Measurements from ENCODE around the gene SRMS. TPM values are rescaled to one million over a fixed set of nuclear protein-coding genes. Genes with fewer than 3 reads are reported as not detected.

Gene SRMS
- total RNA-seq, 1 experiment from 2014 or later, result 0.79 TPM

- TF ChIP-seq CTCF (conservative IDR thresholded peaks at IDR 0.05), result no peak
- Histone ChIP-seq H2BK15ac (ENCODE audit: low read depth, low read length) (no peak overlapping the region), H2BK12ac (ENCODE audit: insufficient read length, low read depth, low read length) (no peak overlapping the region), H4K20me1 (ENCODE audit: control insufficient read depth, insufficient read depth, insufficient read length) (no peaks in the 10 kb centered on the region), H3K27ac (ENCODE audit: insufficient read length, low read depth, low read length) (no peak overlapping the region), H3K4me2 (ENCODE audit: insufficient read depth, insufficient read length, low read length) (no peak overlapping the region), H2BK120ac (ENCODE audit: low read depth, low read length, poor library complexity, severe bottlenecking) (no peak overlapping the region), H4K91ac (ENCODE audit: insufficient read length, low read depth, low read length) (no peak overlapping the region), H3K9ac (ENCODE audit: extremely low read depth, insufficient read length, low read length) (no peak overlapping the region), H3K27me3 (ENCODE audit: insufficient read depth, low read length) (no peaks in the 10 kb centered on the region), H2AK5ac (ENCODE audit: insufficient read length, low read length) (no peak overlapping the region), H3K18ac (ENCODE audit: insufficient read length, low read depth, low read length) (no peak overlapping the region), H3K23me2 (ENCODE audit: insufficient read length, low read depth, low read length, poor library complexity, severe bottlenecking) (no peaks in the 10 kb centered on the region), H3K23ac (ENCODE audit: insufficient read length, low read depth, low read length) (no peak overlapping the region), H3K4me1 (ENCODE audit: insufficient read depth, low read length) (no peaks in the 10 kb centered on the region), H3K4ac (ENCODE audit: low read depth, low read length) (no peak overlapping the region), H3K79me1 (ENCODE audit: insufficient read depth, low read depth, low read length, poor library complexity, severe bottlenecking) (no peaks in the 10 kb centered on the region), H4K8ac (replicated peaks; ENCODE audit: insufficient read length, low read depth, low read length) (no peak overlapping the region), H3K56ac (ENCODE audit: insufficient read length, low read depth, low read length) (no peak overlapping the region), H3K14ac (ENCODE audit: insufficient read depth, low read length) (no peak overlapping the region), H2BK20ac (ENCODE audit: low read depth, low read length, poor library complexity, severe bottlenecking) (no peak overlapping the region), H3T11ph (ENCODE audit: low read length) (no peak overlapping the region), H2AFZ (ENCODE audit: low read length) (no peak overlapping the region), H3K9me3 (ENCODE audit: control insufficient read depth, low read depth, low read length) (no peaks in the 10 kb centered on the region), H2BK5ac (ENCODE audit: insufficient read length, low read length) (no peak overlapping the region), H4K5ac (ENCODE audit: insufficient read length, low read depth, low read length) (no peak overlapping the region), H3K79me2 (ENCODE audit: insufficient read depth, low read length) (no peaks in the 10 kb centered on the region)
- Mint-ChIP-seq H3K4me1 (peaks cover 5 to 9% of the 10 kb centered on the region in 2 experiments), H3K36me3 (ENCODE audit: insufficient read depth in 1 of 3, low read depth in 3 of 3) (no peaks in the 10 kb centered on the region), H3K27me3 (ENCODE audit: low read depth) (no peaks in the 10 kb centered on the region), H3K27ac (no peak overlapping the region), H3K4me3 (no peak overlapping the region), H3K9me3 (no peaks in the 10 kb centered on the region)
- WGBS (ENCODE audit: extremely low coverage, insufficient read length, low lambda C conversion rate), result no CpG with 5 or more reads among the region's 10 CpGs
- DNase-seq, result no peak
Observed at GRCh38 chr20:63542696-63543095, 4.9 kb downstream of the SRMS start.

Data from H9 (cell line).